T-cell (primary cell): ENCODE results near the gene ADGRD1. TPM values are rescaled to one million over a fixed set of nuclear protein-coding genes. Genes with fewer than 3 reads are reported as not detected.

Experiments
- ATAC-seq, 4 experiments: fragments of 200-7000 bp in 3 of 4; fragments of 150-1000 bp in 1 of 4; cut with Tn5 transposase; replicated peaks in 1 of 4; 1 replicate in 3 of 4; 2 replicates in 1 of 4; pipeline ENCODE4 v1.10.0; 2021; ENCODE audit warnings: moderate library complexity in 3 of 4, mild to moderate bottlenecking in 2 of 4, moderate number of reproducible peaks in 1 of 4
- CTCF ChIA-PET, 2 donors: fragments of 300-600 bp; sonication (Branson Sonifier 250); formaldehyde crosslinking; loops; one replicate each; lab custom pipeline; 2022; ENCODE audit warnings: antibody characterized with exemption in 2 of 2; lab: Charles Lee
- POLR2A ChIA-PET, 2 donors: fragments of 300-600 bp; sonication (Branson Sonifier 250); formaldehyde crosslinking; loops; one replicate each; lab custom pipeline; 2022; ENCODE audit warnings: antibody characterized with exemption in 2 of 2; lab: Charles Lee
- DNase-seq, 35 experiments: peaks; one replicate each; pipeline versions ENCODE4 v3.0.0 to v3.0.0-alpha.2; 2013 to 2023
- H3K27ac ChIP-seq: one replicate; pipeline ENCODE4 v1.5.1; 2013; ENCODE audit warnings: low read length
- H3K27me3 ChIP-seq, 2 experiments: replicated peaks in 1 of 2; 1 replicate in 1 of 2; 2 replicates in 1 of 2; pipeline versions ENCODE4 v1.6.1 to v1.7.0; 2013; ENCODE audit warnings: low read length in 1 of 2, mixed read lengths in 1 of 2; ENCODE audit not compliant: control insufficient read depth in 2 of 2, insufficient read depth in 2 of 2; ENCODE audit errors: extremely low read depth in 1 of 2
- H3K36me3 ChIP-seq, 2 donors: 1 replicate in 1 of 2; 2 replicates in 1 of 2; pipeline versions ENCODE4 v1.6.1 to v1.7.0; 2013; ENCODE audit warnings: low read length in 1 of 2; ENCODE audit not compliant: control insufficient read depth in 2 of 2, insufficient read depth in 1 of 2; ENCODE audit errors: extremely low read depth in 1 of 2
- H3K4me1 ChIP-seq, 2 experiments: 1 replicate in 1 of 2; 2 replicates in 1 of 2; pipeline versions ENCODE4 v1.6.1 to v1.7.0; 2013; ENCODE audit warnings: low read length in 2 of 2, mixed read lengths in 1 of 2; ENCODE audit not compliant: insufficient read depth in 2 of 2, control insufficient read depth in 1 of 2; ENCODE audit errors: extremely low read depth in 1 of 2
- H3K4me3 ChIP-seq, 2 donors: 1 replicate in 1 of 2; 2 replicates in 1 of 2; pipeline versions ENCODE4 v1.5.1 to v1.7.0; 2013; ENCODE audit warnings: mild to moderate bottlenecking in 2 of 2, low read length in 1 of 2, moderate library complexity in 1 of 2; ENCODE audit not compliant: control insufficient read depth in 1 of 2; ENCODE audit errors: extremely low read depth in 1 of 2
- H3K9me3 ChIP-seq: 2 replicates; pipeline ENCODE4 v1.7.0; 2013
- H3K27ac Mint-ChIP-seq, 2 donors: one replicate each; pipeline ENCODE4 v1.8.0; 2020 to 2021; ENCODE audit warnings: mild to moderate bottlenecking in 2 of 2, mixed read lengths in 2 of 2
- H3K27me3 Mint-ChIP-seq, 2 donors: one replicate each; pipeline ENCODE4 v1.8.0; 2021 to 2022; ENCODE audit warnings: mixed read lengths in 2 of 2
- H3K36me3 Mint-ChIP-seq: one replicate; pipeline ENCODE4 v1.8.0; 2021; ENCODE audit warnings: mixed read lengths
- H3K4me1 Mint-ChIP-seq, 3 donors: one replicate each; pipeline ENCODE4 v1.8.0; 2020 to 2022; ENCODE audit warnings: mixed read lengths in 3 of 3, mild to moderate bottlenecking in 1 of 3
- H3K4me3 Mint-ChIP-seq, 3 donors: one replicate each; pipeline ENCODE4 v1.8.0; 2020 to 2022; ENCODE audit warnings: mild to moderate bottlenecking in 3 of 3, mixed read lengths in 3 of 3, moderate library complexity in 3 of 3
- H3K9me3 Mint-ChIP-seq, 3 donors: one replicate each; pipeline ENCODE4 v1.8.0; 2020 to 2022; ENCODE audit warnings: mixed read lengths in 3 of 3
- WGBS: methylation state at CpG from one replicate; pipeline ENCODE4 v1.1.5; 2013; ENCODE audit warnings: missing lambda C conversion rate; ENCODE audit not compliant: insufficient coverage; 5-methylcytosine and 5-hydroxymethylcytosine counted together
- total RNA-seq, 35 experiments: library from RNA in 6 of 35; stranded (reverse) in 6 of 35; fragments of 120-200 nt in 1 of 35; gene quantifications; one replicate each; pipeline versions ENCODE4 v1.2.1 to v1.2.4 and lab custom pipeline; 2013 to 2026

The ADGRD1 gene
- total RNA-seq, 5 donors from 2014 or later (not counting 1 experiment from before 2014, with no cell fraction given) = 0.29 to 1.1 (median 0.43) TPM; not detected in 1

GRCh38 chr12:131020326-131021153 lies 66.8 kb downstream of the ADGRD1 start:
- Mint-ChIP-seq H3K27ac (no peak overlapping the region), H3K36me3 (no peaks in the 10 kb centered on the region), H3K4me1 (no peaks in the 10 kb centered on the region), H3K27me3 (peaks cover 0 to 5% of the 10 kb centered on the region in 2 donors), H3K9me3 (no peaks in the 10 kb centered on the region), H3K4me3 (no peak overlapping the region)
- DNase-seq (no peak), ATAC-seq (no peak)
- peaks cover 0 to 30% of the 10 kb centered on the region in 2 experiments for H3K27me3 ChIP-seq
- POLR2A ChIA-PET = no interaction called here
- no peaks in the 10 kb centered on the region for H3K4me1 ChIP-seq
- no peaks in the 10 kb centered on the region for H3K9me3 ChIP-seq
- no peak overlapping the region for H3K27ac ChIP-seq
- WGBS = 75% methylated on average over 13 of the region's 13 CpGs
- no peaks in the 10 kb centered on the region for H3K36me3 ChIP-seq
- no peak overlapping the region for H3K4me3 ChIP-seq
- CTCF ChIA-PET = no interaction called here

GRCh38 chr12:131021154-131021541 lies 67.4 kb downstream of the ADGRD1 start:
- Histone ChIP-seq H3K9me3 (no peaks in the 10 kb centered on the region), H3K27me3 (peaks cover 0 to 30% of the 10 kb centered on the region in 2 experiments), H3K36me3 (no peaks in the 10 kb centered on the region), H3K27ac (no peak overlapping the region), H3K4me3 (no peak overlapping the region), H3K4me1 (no peaks in the 10 kb centered on the region)
- H3K36me3 Mint-ChIP-seq = no peaks in the 10 kb centered on the region
- ATAC-seq = no peak
- no peak overlapping the region for H3K27ac Mint-ChIP-seq
- no peaks in the 10 kb centered on the region for H3K9me3 Mint-ChIP-seq
- ChIA-PET POLR2A (no interaction called here), CTCF (no interaction called here)
- peaks cover 0 to 5% of the 10 kb centered on the region in 2 donors for H3K27me3 Mint-ChIP-seq
- no peak overlapping the region for H3K4me3 Mint-ChIP-seq
- no peak for DNase-seq
- WGBS = 83% methylated on average over 19 of the region's 20 CpGs
- no peaks in the 10 kb centered on the region for H3K4me1 Mint-ChIP-seq

- no peaks in the 10 kb centered on the region for H3K9me3 ChIP-seq
- WGBS = 67% methylated on average over 11 of the region's 11 CpGs
- H3K4me3 Mint-ChIP-seq = no peak overlapping the region
- peaks cover 0 to 3% of the 10 kb centered on the region in 2 donors for H3K27me3 Mint-ChIP-seq
- no peaks in the 10 kb centered on the region for H3K9me3 Mint-ChIP-seq
- H3K36me3 Mint-ChIP-seq = no peaks in the 10 kb centered on the region
- ChIA-PET POLR2A (no interaction called here), CTCF (no interaction called here)
- no peaks in the 10 kb centered on the region for H3K4me1 ChIP-seq
- H3K27me3 ChIP-seq = peaks cover 0 to 23% of the 10 kb centered on the region in 2 experiments
- ATAC-seq (no peak), DNase-seq (no peak)
- H3K36me3 ChIP-seq = no peaks in the 10 kb centered on the region
- H3K27ac ChIP-seq = no peak overlapping the region
- no peak overlapping the region for H3K4me3 ChIP-seq
- H3K27ac Mint-ChIP-seq = no peak overlapping the region
- no peaks in the 10 kb centered on the region for H3K4me1 Mint-ChIP-seq
Measured at GRCh38 chr12:131024026-131024425, 70.3 kb downstream of the ADGRD1 start.

- Histone ChIP-seq H3K9me3 (no peaks in the 10 kb centered on the region), H3K27ac (no peak overlapping the region), H3K27me3 (peaks cover 0 to 23% of the 10 kb centered on the region in 2 experiments), H3K4me3 (no peak overlapping the region), H3K4me1 (no peaks in the 10 kb centered on the region), H3K36me3 (no peaks in the 10 kb centered on the region)
- H3K4me3 Mint-ChIP-seq = no peak overlapping the region
- 73% methylated on average over 5 of the region's 11 CpGs for WGBS
- no peak overlapping the region for H3K27ac Mint-ChIP-seq
- ATAC-seq (no peak), DNase-seq (no peak)
- H3K36me3 Mint-ChIP-seq = no peaks in the 10 kb centered on the region
- ChIA-PET POLR2A (no interaction called here), CTCF (no interaction called here)
- H3K27me3 Mint-ChIP-seq = peaks cover 0 to 3% of the 10 kb centered on the region in 2 donors
- H3K4me1 Mint-ChIP-seq = no peaks in the 10 kb centered on the region
- no peaks in the 10 kb centered on the region for H3K9me3 Mint-ChIP-seq
Measured at GRCh38 chr12:131024721-131025120, 71.0 kb downstream of the ADGRD1 start.

- H3K9me3 Mint-ChIP-seq = no peaks in the 10 kb centered on the region
- H3K4me1 ChIP-seq = no peaks in the 10 kb centered on the region
- H3K27ac Mint-ChIP-seq = no peak overlapping the region
- no peak overlapping the region for H3K4me3 ChIP-seq
- no peak overlapping the region for H3K4me3 Mint-ChIP-seq
- no peaks in the 10 kb centered on the region for H3K4me1 Mint-ChIP-seq
- ChIA-PET CTCF (no interaction called here), POLR2A (no interaction called here)
- H3K9me3 ChIP-seq = no peaks in the 10 kb centered on the region
- 100% methylated on average over 1 of the region's 11 CpGs for WGBS
- peaks cover 0 to 21% of the 10 kb centered on the region in 2 experiments for H3K27me3 ChIP-seq
- peaks cover 0 to 3% of the 10 kb centered on the region in 2 donors for H3K27me3 Mint-ChIP-seq
- H3K27ac ChIP-seq = no peak overlapping the region
- H3K36me3 Mint-ChIP-seq = no peaks in the 10 kb centered on the region
- ATAC-seq (no peak), DNase-seq (no peak)
- no peaks in the 10 kb centered on the region for H3K36me3 ChIP-seq
Measured at GRCh38 chr12:131025234-131025633, 71.5 kb downstream of the ADGRD1 start.

GRCh38 chr12:131025939-131026702 lies 72.4 kb downstream of the ADGRD1 start:
- no peaks in the 10 kb centered on the region for H3K4me1 Mint-ChIP-seq
- H3K27me3 ChIP-seq = peaks cover 0 to 20% of the 10 kb centered on the region in 2 experiments
- POLR2A ChIA-PET = no interaction called here

More at GRCh38 chr12:131025939-131026702, 72.4 kb downstream of the ADGRD1 start:
- Mint-ChIP-seq H3K36me3 (no peaks in the 10 kb centered on the region), H3K9me3 (no peaks in the 10 kb centered on the region), H3K4me3 (no peak overlapping the region), H3K27me3 (peaks cover 0 to 3% of the 10 kb centered on the region in 2 donors), H3K27ac (no peak overlapping the region)
- CTCF ChIA-PET = no interaction called here
- no peaks in the 10 kb centered on the region for H3K36me3 ChIP-seq
- 80% methylated on average over 19 of the region's 23 CpGs for WGBS
- no peaks in the 10 kb centered on the region for H3K4me1 ChIP-seq
- ATAC-seq = no peak
- H3K9me3 ChIP-seq = no peaks in the 10 kb centered on the region
- no peak overlapping the region for H3K27ac ChIP-seq
- H3K4me3 ChIP-seq = no peak overlapping the region
- no peak for DNase-seq
